Stimulated activated CD8-positive, alpha-beta memory T cell treated with anti-CD3 and anti-CD28 coated beads, Interleukin-12 subunit alpha, Interleukin-12 subunit beta, amount 100 ng/mL, for 24 hours (primary cell): ENCODE data around the gene PACSIN2.
A peak's percentile ranks its signal among the peaks of the same experiment; 100 is the strongest.

ENCODE experiments used
- DNase-seq: peaks from one replicate; pipeline ENCODE4 v3.0.0-alpha.2; 2020; ENCODE audit errors: extremely low read depth

The PACSIN2 gene

DNA sequence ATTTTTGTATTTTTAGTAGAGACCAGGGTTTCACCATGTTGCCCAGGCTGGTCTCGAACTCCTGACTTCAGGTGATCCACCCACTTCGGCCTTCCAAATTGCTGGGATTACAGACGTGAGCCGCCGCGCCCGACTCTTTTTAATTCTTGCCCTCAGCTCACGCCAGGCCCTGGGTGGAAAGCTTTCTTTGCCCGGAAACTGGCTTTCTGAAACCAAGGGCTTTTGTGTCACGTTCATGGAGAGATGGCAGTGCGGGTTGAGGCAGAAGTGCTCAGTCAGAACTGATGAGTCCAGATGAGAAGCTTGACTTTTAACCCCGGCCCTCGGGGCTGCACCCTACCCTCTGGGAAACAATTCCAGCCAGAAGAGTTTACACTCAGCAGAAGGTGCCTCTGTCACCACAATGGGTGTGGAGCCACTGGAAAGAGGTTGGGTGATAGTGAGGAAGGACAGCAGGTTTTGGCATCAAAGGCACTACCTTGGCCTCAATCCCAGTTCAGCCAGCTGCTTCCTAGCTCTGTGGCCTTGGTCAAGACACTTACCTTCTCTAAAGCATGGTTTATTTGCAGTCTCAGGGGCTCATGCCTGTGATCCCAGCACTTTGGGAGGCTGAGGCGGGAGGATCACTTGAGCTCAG, 157.0 kb downstream of the PACSIN2 start:
- no peak for DNase-seq

DNA sequence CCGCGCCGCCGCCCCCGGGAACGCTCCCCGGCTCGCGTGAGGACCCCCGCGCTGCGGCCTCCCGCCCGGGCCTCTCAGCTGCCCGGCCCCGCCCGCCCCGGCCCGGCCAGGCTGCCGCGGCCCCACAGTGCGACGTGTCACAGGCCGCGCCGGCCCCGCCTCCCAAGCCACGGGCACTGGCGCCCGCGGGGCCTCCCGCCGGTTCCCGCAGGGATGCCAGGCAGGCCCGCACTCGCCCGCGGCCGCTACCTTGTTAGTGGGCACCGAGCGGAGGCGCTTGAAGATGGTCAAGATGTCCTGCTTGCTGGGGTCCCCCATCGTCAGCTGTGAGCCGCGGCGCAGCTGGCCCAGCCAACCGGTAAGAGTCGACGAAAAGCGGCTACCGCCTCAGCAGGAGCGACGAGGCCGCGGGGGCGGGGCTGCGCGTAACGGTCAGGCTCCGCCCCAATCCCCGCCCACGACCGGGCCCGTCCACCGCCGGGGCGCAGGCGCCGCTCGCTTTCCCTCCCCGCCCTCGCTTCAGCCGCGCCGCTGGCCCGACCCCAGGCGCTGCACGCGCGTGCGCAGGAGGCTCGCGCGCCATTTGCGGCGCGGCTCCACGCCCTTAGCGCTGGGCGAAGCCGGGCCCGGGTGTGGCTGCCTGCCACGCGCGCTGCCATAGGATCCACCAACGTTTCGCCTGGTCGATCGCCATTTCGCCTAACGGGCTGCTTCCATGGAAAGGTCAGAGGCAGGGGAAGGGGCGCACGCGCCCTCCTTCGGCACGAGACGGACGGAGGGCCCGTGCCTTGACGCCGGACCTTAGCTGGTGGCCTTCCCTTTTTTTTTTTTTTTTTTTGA, 157.9 kb downstream of the PACSIN2 start, which contains the start of gene ARFGAP3:
TSS of gene ARFGAP3 (minus strand) at position 409 of the 840 bp plus-strand sequence. CDS start at position 318, 91 bp downstream.
- DNase-seq, result peak; percentile 94

DNA sequence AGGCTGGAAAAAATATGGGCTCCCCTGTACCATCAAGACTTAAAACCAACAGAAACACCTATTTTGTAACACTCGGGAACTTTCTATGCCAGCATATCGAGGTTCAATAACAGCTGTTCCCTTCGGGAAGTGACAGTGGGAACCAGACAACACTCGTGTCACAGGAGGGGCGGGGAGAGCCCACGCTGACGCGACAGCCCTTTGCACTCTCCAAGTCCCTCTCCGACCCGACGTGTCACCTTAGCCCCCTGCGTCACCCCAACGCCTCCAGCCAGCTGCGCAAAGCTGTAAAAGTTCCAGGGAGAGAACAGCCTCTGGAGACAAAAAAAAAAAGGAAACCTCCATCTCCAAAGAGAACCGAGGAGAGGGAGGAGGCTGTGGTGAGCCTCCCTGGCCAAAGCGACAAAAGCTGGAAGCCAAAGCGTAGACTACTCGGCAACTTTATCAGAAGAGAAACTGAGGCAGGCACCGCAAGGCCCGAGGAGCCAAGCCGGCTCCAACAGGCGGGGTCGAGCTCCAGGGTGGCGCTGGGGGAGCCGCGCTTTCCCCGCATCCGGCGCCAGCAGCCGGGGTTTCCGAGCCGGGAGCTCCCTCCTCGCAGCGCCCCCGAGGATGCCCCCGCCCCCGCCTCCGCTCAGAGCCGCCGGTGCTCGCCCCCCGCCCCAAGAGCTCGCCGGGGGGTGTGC, 158.6 kb downstream of the PACSIN2 start:
- peak; percentile 36 for DNase-seq

GRCh38 chr22:42855721-42856120, 159.2 kb downstream of the PACSIN2 start:
- DNase-seq, result no peak

DNA sequence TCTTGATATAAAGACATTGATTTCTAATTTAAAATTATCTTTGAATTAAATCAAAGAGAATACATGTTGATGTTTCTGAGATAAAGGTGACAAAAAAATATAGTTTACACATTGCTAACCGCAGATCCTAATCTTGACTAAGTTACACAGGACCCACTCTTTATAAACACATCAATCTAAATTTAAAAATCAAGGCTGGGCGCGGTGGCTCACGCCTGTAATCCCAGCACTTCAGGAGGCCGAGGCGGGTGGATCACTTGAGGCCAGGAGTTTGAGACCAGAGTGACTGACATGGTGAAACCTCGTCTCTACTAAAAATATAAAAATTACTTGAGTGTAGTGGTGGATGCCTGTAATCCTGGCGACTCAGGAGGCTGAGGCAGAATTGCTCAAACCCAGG, 159.7 kb downstream of the PACSIN2 start:
- no peak for DNase-seq

- no peak for DNase-seq
These were observed 165.9 kb downstream of the PACSIN2 start for GRCh38 chr22:42848941-42849550.

DNA sequence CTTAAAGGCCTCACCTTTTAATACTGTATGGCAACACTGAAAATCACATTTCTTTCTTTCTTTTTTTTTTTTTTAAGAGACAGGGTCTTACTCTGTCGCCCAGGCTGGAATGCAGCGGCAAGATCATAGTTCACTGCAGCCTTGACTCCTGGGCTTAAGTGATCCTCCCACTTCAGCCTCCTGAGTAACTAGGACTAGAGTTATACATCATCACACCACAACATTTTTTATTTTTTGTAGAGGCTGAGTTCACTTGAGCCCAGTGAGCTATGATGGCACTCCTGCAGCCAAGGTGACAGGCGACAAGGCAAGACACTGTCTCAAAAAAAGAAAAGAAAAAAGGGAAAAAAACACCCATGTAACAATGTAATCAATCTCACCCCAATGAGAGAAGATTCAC, 167.8 kb downstream of the PACSIN2 start:
- DNase-seq, result no peak

DNA sequence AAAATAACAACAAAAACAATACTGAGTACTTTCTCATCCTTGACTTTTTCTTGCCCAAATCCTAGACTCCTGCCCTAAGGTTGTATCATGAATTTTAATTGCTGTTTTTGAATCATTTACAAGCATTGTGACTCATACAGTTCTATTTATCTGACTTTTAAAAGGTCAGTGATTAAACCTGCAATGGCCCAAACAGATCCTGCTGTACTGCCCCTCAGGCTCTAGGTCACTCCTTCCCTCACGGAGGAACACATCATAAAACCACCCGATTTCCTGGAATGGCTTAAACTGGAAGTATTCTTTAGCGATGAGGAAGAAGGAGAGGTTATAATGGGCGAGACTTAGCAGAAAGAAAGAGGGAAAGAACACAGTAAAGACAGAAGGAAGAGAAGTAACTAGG, 170.2 kb downstream of the PACSIN2 start:
- DNase-seq, result no peak

DNA sequence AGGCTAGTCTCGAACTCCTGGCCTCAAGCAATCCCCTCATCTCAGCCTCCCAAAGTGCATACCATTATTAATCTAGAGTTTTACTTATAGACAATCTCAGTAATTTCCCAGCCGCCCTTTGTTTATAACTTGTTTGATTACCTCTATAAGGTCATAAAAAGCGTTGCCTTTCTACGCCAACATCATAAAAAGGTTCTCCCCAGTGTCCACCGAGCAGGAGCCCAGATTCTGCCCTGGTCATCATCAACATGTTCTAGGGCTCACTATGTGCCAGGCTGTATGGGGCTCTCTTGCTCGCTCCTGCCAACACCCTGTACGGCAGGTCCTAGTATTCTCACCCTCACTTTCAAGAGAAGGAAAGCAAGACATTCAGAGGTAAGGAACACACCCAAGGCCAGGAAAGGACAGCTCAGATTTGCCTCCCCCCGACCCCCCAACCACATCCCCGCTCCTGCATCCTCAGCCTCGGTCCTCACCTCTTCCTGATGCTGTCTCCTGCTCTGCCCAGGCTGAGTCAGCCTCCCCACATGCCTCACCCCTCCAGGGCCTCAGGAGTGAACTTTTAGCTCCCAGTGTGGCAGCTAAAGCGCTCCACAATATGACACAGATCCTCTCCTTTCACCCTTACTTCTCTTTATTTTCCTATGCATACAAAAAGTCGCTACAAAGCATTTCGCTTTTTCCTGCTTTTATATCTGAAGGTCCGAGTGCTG, 172.1 kb downstream of the PACSIN2 start:
- no peak for DNase-seq

GRCh38 chr22:42841444-42841843, 173.5 kb downstream of the PACSIN2 start:
- DNase-seq, result no peak

DNA sequence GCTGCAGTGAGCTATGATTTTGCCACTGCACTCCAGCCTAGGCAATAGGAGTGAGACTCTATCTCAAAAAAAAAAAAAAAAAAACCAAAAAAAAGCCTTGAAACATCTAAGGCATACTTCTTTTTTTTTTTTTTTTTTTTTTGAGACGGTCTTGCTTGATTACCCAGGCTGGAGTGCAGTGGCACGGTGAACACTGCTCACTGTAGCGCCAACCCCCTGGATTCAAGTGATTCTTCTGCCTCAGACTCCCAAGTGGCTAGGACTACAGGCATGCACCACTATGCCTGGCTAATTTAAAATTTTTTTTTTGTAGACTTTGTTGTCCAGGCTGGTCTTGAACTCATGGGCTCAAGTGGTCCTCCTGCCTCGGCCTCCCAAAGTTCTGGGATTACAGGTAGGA, 177.4 kb downstream of the PACSIN2 start:
- DNase-seq, result no peak

DNA sequence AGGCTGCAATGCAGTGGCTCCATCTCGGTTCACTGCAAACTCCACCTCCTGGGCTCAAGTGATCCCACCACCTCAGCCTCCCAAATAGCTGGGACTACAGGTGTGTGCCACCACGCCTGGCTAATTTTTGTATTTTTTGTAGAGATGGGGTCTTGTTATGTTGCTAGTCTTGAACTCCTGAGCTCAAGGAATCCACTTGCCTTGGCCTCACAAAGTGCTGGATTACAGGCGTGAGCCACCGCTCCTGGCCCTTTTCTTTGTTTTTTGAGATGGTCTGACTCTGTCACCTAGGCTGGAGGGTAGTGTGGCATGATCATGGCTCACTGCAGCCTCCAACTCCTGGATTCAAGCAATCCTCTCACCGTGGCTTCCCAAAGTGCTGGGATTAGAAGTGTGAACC, 178.9 kb downstream of the PACSIN2 start:
- DNase-seq, result no peak

DNA sequence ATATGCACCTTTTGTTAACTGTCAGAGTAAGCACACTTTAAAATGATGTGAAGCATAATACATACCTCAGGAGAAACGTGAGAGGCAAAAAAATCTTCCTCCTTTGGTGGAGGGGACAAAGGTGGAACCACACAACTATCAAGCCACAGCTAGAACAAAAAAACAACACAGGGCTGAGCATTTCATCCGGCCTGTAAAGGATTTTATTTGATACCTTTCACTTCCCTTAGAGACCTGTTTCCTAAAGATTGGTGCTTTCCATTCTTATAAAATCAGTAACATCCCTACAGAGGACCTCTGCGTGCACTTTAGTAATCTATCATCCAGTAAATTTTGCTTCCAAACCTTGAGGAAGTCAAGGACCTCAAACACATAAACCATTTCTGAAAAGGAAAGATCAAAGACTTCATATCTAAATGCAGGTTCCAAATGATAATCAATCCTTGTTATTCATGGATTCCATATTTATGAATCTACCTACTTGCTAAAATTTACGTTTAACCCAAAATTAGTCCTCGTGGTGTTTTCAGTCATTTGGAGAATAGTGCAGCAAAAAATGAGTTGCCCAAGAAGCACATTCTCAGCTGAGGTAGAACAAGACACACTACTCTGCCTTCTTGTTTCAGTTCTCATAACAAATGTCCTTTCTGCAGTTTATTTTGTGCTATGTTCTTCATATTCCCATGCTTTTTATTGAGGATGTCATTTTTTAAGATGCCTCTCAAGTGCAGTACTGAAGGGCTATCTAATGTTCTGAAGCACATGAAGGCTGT, 180.6 kb downstream of the PACSIN2 start:
- no peak for DNase-seq

GRCh38 chr22:42833104-42833503, 181.8 kb downstream of the PACSIN2 start:
- no peak for DNase-seq

DNA sequence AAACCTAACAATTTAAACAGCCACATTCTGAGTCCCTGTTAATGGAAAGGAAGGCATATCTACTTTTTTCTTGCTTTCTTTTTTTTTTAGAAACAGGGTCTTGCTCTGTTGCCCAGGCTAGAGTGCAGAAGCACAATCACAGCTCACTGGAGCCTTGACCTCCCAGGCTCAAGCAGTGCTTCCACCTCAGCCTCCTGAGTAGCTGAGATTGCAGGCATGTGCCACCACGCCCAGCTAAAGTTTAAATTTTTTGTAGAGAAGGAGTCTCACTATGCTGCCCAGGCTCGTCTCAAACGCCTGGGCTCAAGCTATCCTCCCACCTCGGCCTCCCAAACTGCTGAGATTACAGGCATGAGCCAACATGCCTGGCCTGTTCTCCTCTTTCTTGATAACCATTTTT, 183.2 kb downstream of the PACSIN2 start:
- no peak for DNase-seq

GRCh38 chr22:42830161-42830560, 184.8 kb downstream of the PACSIN2 start:
- no peak for DNase-seq

GRCh38 chr22:42829302-42829701, 185.6 kb downstream of the PACSIN2 start:
- DNase-seq, result no peak

DNA sequence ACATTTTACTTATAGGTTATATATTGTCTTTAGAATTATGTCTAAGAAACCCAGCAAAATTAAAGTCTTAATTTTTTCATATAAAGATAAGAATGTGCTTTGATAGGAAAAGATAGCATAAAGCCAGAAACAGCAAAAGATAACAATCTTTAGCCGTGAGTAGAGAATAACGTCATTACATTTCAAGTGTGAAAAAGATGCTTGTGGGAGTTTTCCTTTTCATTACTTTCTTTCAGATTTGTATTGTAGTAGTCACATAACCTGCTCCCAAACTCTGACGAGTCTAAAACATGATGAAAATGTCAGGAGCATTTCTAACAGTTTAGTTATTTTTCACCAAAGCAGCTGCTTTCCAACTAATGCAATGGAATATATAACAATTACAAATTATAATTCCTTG, 189.2 kb downstream of the PACSIN2 start:
- no peak for DNase-seq

GRCh38 chr22:42821386-42821785, 193.6 kb downstream of the PACSIN2 start:
- DNase-seq, result no peak

DNA sequence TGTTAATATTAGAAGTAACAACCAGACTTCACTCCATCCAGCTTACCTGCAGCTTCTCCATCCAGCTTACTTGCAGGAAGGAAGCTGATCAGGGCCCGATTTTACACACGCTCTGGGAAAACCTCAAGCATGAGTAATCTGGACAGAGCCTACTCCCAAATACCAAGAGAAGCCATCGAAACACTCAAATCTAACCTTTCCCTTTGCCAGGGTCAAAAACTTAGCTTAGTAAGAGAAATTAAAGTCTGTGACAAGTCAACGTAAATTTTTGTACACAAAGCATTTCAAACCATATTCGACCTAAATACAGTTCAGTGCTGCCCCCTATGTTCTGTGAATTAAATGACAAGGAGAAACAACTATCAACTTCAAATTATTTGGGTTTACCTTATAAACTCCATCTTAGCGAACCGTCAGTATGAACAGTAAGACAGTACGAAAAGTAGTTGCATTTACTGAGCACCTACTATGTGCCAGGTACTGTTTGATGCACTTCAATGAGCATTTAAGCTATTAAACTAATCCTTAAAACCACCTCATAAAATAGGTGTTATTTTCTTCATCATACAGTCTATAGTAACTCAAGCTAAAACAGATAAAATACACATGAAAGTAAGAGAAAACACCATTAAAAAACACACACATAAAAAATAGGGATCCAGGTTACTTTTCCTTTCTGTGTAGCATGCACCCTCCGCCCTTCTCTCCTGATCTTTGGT, 194.7 kb downstream of the PACSIN2 start:
- no peak for DNase-seq
